Measurements from ENCODE around the gene TSPAN5.

GRCh38 chr4:98642991-98643426 is 15.4 kb downstream of the TSPAN5 start:
- TF ChIP-seq POLR2A (IDR thresholded peaks at IDR 0.05; ENCODE audit: low read length) (no peak), GATA1 (IDR thresholded peaks at IDR 0.05; ENCODE audit: low read depth, low read length) (no peak)
